K562 (cell line): ENCODE data around the gene TMEM243. TPM values are rescaled to one million over a fixed set of nuclear protein-coding genes. Genes with fewer than 3 reads are reported as not detected.

Experiments
- ATF1 ChIP-seq, 2 experiments: fragments of 450-650 bp in 1 of 2; IDR thresholded peaks; 2 replicates each; pipeline ENCODE4 v1.6.1; 2016; ENCODE audit warnings: missing compliant biosample characterization in 1 of 2, missing genetic modification characterization in 1 of 2
- C11orf30 ChIP-seq: fragments of 450-650 bp; IDR thresholded peaks from 2 replicates; pipeline ENCODE4 v1.6.1; 2016; ENCODE audit warnings: low read depth, mild to moderate bottlenecking
- GABPB2 ChIP-seq: fragments of 250-450 bp; sonication (Bioruptor Pico); conservative IDR thresholded peaks from 2 replicates; pipeline ENCODE4 v1.5.1; 2021; ENCODE audit warnings: mild to moderate bottlenecking
- SP2 ChIP-seq: IDR thresholded peaks from 2 replicates; pipeline ENCODE4 v1.6.1; 2011; ENCODE audit warnings: mild to moderate bottlenecking, low read depth, low read length, moderate library complexity; ENCODE audit not compliant: poor library complexity, severe bottlenecking; ENCODE audit errors: extremely low read depth
- TEAD1 ChIP-seq, 2 experiments: fragments of 450-650 bp in 1 of 2; sonication (generic) in 1 of 2; formaldehyde crosslinking; IDR thresholded peaks; 2 replicates each; pipeline versions ENCODE4 v1.4.0 to v1.8.0; 2020 to 2022; ENCODE audit warnings: mild to moderate bottlenecking in 2 of 2, missing genetic modification reagents in 1 of 2
- TEAD4 ChIP-seq, 2 experiments: sonication (generic) in 1 of 2; formaldehyde crosslinking in 1 of 2; IDR thresholded peaks; 2 replicates each; pipeline versions ENCODE4 v1.6.1 to v1.8.0; 2012 to 2022; ENCODE audit warnings: borderline replicate concordance in 1 of 2, inconsistent platforms in 1 of 2, low read length in 1 of 2, mild to moderate bottlenecking in 1 of 2, missing genetic modification reagents in 1 of 2
- polyA plus RNA-seq, 8 experiments: library from polyadenylated mRNA; depleted of rRNA in 4 of 8; stranded (reverse) in 5 of 8; unstranded in 3 of 8; fragments of >200 nt; fragmentation: Nextera tagmentation in 2 of 8; fragmentation: Illumina TruSeq in 1 of 8; extraction: Ambion mirVana in 2 of 8; extraction: Trizol in 1 of 8; gene quantifications; 2 replicates each; pipeline versions ENCODE4 v1.2.1 to v1.2.3, GENCODE V29; 2011 to 2014; ENCODE audit warnings: inconsistent platforms in 1 of 8, missing spikeins in 1 of 8
- total RNA-seq, 7 experiments: library from RNA; depleted of rRNA in 6 of 7; stranded (reverse); fragments of >200 nt in 6 of 7; fragmentation: Illumina TruSeq in 2 of 7; extraction: Trizol in 2 of 7; gene quantifications; 2 replicates each; pipeline versions ENCODE4 v1.2.1 to v1.2.3, GENCODE V29; 2011 to 2021; ENCODE audit warnings: low replicate concordance in 1 of 7
- TF ChIP-seq, protein P1 (sequence below): sonication (generic); formaldehyde crosslinking; IDR thresholded peaks from 2 replicates; pipeline ENCODE4 v1.8.0; 2022; ENCODE audit warnings: mild to moderate bottlenecking, missing genetic modification reagents
- TF ChIP-seq, protein P2 (sequence below): sonication (generic); formaldehyde crosslinking; IDR thresholded peaks from 2 replicates; pipeline ENCODE4 v1.8.0; 2023; ENCODE audit warnings: missing genetic modification reagents, mild to moderate bottlenecking, borderline replicate concordance
- TF ChIP-seq, protein P3 (sequence below): fragments of 250-450 bp; sonication (Bioruptor Pico); IDR thresholded peaks from 2 replicates; pipeline ENCODE4 v1.5.0; 2021; ENCODE audit warnings: mild to moderate bottlenecking, borderline replicate concordance
- TF ChIP-seq, protein P4 (sequence below): fragments of 250-450 bp; sonication (Bioruptor Pico); IDR thresholded peaks from 2 replicates; pipeline ENCODE4 v1.8.0; 2021; ENCODE audit warnings: moderate library complexity, mild to moderate bottlenecking, inconsistent platforms

The TMEM243 gene
- total and polyA plus RNA-seq, 9 of the 15 experiments (the other 6 are each of a cell fraction or from before 2014, with no cell fraction given) = 3.9 to 8.6 (median 6.1) TPM

DNA sequence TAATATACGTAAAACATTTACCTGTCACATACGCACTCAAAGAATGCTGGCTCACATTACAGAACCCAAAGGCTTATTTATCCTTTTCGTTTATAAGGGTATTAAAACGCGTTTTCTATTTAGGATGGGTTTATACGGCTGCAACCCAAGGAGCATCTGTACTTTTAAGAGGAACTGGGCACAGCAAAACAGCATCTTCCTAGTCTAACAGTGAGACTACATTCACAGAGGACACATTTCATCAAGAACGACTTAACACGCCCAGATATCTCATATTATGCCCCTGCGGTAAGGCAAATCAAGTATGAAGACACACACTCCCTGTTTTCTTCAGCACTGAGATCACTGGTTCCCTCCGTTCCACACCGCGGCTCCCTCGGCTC, 67.8 kb downstream of the TMEM243 start (continued):
- TF ChIP-seq, protein P1, sequence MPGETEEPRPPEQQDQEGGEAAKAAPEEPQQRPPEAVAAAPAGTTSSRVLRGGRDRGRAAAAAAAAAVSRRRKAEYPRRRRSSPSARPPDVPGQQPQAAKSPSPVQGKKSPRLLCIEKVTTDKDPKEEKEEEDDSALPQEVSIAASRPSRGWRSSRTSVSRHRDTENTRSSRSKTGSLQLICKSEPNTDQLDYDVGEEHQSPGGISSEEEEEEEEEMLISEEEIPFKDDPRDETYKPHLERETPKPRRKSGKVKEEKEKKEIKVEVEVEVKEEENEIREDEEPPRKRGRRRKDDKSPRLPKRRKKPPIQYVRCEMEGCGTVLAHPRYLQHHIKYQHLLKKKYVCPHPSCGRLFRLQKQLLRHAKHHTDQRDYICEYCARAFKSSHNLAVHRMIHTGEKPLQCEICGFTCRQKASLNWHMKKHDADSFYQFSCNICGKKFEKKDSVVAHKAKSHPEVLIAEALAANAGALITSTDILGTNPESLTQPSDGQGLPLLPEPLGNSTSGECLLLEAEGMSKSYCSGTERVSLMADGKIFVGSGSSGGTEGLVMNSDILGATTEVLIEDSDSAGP (CRISPR knock-in tag) = no peak
- TF ChIP-seq GABPB2 (CRISPR knock-in tag) (0 out of 2 replicates have a peak, but pooled peaks have one; percentile 11), ATF1 (CRISPR knock-in tag; IDR thresholded peaks at IDR 0.05) (no peak), ATF1 (tag; IDR thresholded peaks at IDR 0.05) (no peak), TEAD4 (IDR thresholded peaks at IDR 0.05; ENCODE audit: low read length) (no peak), TEAD4 (CRISPR knock-in tag; IDR thresholded peaks at IDR 0.05; ENCODE audit: borderline replicate concordance) (no peak), C11orf30 (no peak), TEAD1 (CRISPR knock-in tag; IDR thresholded peaks at IDR 0.05) (no peak), SP2 (no peak)
- TF ChIP-seq, protein P2, sequence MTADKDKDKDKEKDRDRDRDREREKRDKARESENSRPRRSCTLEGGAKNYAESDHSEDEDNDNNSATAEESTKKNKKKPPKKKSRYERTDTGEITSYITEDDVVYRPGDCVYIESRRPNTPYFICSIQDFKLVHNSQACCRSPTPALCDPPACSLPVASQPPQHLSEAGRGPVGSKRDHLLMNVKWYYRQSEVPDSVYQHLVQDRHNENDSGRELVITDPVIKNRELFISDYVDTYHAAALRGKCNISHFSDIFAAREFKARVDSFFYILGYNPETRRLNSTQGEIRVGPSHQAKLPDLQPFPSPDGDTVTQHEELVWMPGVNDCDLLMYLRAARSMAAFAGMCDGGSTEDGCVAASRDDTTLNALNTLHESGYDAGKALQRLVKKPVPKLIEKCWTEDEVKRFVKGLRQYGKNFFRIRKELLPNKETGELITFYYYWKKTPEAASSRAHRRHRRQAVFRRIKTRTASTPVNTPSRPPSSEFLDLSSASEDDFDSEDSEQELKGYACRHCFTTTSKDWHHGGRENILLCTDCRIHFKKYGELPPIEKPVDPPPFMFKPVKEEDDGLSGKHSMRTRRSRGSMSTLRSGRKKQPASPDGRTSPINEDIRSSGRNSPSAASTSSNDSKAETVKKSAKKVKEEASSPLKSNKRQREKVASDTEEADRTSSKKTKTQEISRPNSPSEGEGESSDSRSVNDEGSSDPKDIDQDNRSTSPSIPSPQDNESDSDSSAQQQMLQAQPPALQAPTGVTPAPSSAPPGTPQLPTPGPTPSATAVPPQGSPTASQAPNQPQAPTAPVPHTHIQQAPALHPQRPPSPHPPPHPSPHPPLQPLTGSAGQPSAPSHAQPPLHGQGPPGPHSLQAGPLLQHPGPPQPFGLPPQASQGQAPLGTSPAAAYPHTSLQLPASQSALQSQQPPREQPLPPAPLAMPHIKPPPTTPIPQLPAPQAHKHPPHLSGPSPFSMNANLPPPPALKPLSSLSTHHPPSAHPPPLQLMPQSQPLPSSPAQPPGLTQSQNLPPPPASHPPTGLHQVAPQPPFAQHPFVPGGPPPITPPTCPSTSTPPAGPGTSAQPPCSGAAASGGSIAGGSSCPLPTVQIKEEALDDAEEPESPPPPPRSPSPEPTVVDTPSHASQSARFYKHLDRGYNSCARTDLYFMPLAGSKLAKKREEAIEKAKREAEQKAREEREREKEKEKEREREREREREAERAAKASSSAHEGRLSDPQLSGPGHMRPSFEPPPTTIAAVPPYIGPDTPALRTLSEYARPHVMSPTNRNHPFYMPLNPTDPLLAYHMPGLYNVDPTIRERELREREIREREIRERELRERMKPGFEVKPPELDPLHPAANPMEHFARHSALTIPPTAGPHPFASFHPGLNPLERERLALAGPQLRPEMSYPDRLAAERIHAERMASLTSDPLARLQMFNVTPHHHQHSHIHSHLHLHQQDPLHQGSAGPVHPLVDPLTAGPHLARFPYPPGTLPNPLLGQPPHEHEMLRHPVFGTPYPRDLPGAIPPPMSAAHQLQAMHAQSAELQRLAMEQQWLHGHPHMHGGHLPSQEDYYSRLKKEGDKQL (CRISPR knock-in tag) = 0 out of 2 replicates have a peak, but pooled peaks have one; percentile 10
- TF ChIP-seq, protein P3, sequence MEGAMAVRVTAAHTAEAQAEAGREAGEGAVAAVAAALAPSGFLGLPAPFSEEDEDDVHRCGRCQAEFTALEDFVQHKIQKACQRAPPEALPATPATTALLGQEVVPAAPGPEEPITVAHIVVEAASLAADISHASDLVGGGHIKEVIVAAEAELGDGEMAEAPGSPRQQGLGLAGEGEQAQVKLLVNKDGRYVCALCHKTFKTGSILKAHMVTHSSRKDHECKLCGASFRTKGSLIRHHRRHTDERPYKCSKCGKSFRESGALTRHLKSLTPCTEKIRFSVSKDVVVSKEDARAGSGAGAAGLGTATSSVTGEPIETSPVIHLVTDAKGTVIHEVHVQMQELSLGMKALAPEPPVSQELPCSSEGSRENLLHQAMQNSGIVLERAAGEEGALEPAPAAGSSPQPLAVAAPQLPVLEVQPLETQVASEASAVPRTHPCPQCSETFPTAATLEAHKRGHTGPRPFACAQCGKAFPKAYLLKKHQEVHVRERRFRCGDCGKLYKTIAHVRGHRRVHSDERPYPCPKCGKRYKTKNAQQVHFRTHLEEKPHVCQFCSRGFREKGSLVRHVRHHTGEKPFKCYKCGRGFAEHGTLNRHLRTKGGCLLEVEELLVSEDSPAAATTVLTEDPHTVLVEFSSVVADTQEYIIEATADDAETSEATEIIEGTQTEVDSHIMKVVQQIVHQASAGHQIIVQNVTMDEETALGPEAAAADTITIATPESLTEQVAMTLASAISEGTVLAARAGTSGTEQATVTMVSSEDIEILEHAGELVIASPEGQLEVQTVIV (CRISPR knock-in tag) = no peak
- TF ChIP-seq, protein P4, sequence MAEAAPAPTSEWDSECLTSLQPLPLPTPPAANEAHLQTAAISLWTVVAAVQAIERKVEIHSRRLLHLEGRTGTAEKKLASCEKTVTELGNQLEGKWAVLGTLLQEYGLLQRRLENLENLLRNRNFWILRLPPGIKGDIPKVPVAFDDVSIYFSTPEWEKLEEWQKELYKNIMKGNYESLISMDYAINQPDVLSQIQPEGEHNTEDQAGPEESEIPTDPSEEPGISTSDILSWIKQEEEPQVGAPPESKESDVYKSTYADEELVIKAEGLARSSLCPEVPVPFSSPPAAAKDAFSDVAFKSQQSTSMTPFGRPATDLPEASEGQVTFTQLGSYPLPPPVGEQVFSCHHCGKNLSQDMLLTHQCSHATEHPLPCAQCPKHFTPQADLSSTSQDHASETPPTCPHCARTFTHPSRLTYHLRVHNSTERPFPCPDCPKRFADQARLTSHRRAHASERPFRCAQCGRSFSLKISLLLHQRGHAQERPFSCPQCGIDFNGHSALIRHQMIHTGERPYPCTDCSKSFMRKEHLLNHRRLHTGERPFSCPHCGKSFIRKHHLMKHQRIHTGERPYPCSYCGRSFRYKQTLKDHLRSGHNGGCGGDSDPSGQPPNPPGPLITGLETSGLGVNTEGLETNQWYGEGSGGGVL (CRISPR knock-in tag) = no peak
- TF ChIP-seq, all 486 proteins: peak for 24
